GM18951 (cell line): ENCODE measurements around the gene SCPEP1.

Experiments
- POLR2A ChIP-seq: IDR thresholded peaks from 4 replicates; pipeline ENCODE4 v1.6.1; 2011; ENCODE audit warnings: mild to moderate bottlenecking; ENCODE audit not compliant: insufficient read length, insufficient read depth; ENCODE audit errors: extremely low read depth
- in situ Hi-C: fragments of 300-500 bp; cut with MboI; formaldehyde crosslinking; loops from one replicate; pipeline ENCODE4 v1.12.0; 2022; ENCODE audit warnings: low sequenced_read_pairs, mixed read lengths, inconsistent platforms; ENCODE audit not compliant: unreplicated experiment

Gene SCPEP1

DNA sequence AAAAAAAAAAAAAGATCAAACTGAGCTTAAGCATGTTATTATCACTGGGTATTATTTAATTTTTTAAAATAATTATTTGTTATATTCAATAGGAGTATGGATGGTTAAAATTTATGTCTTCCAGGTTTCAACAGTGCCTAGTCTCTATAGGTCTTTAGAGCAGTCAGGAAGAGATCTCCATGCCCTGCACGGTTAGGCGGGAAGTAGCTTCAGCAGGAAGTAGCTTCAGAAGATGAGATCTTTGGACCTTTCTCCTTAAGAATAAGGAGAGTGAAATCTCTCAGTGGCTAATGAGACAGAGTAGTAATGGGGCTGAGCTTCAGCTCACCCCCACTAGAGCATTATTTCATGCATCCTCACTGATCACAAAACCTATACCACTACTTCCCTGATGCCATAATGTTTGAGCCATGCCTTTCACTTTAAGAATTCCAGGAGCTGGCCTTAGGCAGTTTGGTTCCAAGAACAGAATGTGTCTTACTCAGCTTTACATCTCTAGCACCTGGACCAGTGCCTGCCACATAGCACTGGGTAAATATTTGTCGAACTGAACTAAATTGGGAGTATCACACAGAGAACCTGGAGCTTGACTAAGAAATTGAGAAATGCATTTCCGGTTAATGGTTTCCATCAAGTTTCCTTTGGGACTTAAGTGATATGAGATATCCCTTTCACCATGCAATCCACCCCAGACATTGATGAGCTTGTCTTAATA is 43.5 kb downstream of the SCPEP1 start:
- in situ Hi-C loops, result no loop called here
- TF ChIP-seq POLR2A, result no peak

DNA sequence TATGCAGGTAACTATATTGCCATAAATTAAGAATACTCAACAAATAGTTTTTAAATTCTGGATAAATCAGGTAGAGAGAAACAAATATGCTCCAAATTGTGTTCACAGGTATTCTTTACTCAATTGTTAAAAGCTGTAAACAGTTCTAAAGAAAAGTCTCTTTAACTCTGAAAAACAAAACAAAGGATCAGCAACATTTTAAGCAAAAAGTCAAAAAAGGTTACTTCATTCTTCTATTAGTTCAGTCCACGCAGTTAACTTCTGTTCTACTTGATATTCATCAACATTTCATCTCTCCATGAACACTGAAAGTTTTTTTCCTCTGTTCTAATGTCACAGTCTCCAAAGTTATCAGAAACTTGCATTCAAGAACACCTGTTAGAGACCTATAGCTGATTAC is 47.9 kb downstream of the SCPEP1 start:
- in situ Hi-C loops, result no loop called here
- TF ChIP-seq POLR2A, result no peak

DNA sequence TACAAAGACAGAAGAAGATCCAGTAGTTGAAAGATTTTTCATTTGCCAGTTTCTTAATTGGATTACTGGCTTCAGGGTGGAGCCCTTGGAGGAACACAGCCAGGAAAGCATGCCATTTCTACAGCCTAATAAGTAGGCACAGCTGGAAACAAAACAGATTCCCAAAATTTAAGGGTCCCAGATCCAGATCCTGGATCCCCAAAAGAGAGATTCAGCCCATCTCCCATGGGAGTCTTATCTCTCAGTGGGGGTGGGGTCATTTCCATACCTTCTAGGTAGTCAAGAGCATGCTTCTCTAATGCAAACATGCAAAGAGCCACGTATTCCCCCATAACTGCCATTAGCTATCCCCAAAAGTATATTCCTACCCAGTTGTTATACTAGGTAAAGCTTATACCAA is 49.9 kb downstream of the SCPEP1 start:
- TF ChIP-seq POLR2A, result no peak
- in situ Hi-C loops, result no loop called here

DNA sequence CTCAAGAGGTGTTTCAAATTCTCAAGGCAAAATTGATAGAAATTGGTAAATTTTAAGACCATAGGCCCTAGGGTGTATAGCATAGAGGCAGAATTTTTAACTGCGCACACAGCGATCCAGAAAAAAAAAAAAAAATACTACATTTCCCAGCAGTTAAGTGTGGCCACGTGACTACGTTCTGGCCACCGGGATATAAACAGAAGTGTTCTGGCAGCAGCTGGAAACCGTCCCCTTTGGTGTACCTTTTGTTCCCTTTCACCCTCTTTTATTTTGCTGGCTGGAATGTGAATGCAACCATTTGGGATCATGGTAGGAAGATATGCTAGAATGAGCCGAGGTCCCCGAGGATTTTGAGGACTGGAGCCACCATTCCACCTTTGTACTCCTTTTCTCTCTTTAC is 54.4 kb downstream of the SCPEP1 start:
- no peak for TF ChIP-seq POLR2A
- in situ Hi-C loops, result no loop called here

DNA sequence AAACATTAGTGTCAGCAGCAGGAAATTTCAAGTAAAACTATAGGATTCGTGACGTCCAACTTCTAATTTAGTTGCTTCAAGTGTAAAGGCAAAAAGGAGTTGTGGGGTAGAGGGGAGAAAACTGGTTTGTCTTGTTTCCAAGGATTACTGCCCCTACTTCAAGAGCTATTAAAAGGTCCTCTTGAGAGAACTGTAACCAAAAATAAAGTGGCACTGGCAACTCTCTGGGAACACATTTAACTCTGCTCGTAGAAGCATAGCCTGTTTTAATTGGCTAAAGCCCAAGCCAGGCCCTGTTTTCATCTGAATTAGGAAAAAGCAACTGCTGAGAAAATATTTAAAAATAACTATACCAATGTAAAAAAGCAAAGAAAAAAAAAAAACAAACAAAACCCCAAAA is 55.4 kb downstream of the SCPEP1 start:
- no peak for TF ChIP-seq POLR2A
- in situ Hi-C loops, result no loop called here

DNA sequence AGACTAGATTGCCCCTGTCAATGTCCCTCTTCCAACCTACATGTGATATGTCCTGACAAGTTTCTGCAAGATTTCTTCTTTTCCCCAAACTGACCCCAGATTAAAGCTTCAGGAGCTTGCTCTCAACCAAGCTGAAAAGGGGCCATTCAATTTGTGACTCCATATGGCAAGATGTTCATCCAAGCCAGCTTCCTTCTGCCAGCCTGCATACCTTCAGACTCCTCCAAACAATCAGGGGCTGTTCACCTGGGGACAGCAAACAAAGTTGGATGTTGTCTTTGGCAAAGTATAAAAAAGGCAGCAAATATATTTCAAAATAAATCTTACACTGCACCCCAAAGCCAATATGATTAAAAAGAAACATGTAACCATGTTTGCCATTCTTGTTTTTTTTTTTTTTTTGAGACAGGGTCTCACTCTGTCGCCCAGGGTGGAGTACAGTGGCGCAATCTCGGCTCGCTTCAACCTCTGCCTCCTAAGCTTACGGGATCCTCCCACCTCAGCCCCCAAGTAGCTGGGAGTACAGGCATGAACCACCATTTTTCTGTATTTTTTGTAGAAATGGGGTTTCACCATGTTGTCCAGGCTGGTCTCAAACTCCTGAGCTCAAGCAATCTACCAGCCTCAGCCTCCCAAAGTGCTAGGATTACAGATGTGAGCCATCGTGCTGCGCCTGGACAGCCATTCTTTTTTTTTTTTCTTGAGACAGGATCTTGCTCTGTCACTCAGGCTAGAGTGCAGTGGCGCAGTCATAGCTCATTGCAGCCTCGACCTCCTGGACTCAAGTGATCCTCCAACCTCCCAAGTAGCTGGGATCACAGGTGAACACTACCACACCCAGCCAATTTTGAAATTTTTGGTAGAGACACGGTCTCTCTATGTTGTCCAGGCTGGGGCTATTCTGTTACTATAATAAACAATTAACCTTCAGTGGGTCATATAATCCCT is 57.1 kb downstream of the SCPEP1 start:
- in situ Hi-C loops, result no loop called here
- no peak for TF ChIP-seq POLR2A

DNA sequence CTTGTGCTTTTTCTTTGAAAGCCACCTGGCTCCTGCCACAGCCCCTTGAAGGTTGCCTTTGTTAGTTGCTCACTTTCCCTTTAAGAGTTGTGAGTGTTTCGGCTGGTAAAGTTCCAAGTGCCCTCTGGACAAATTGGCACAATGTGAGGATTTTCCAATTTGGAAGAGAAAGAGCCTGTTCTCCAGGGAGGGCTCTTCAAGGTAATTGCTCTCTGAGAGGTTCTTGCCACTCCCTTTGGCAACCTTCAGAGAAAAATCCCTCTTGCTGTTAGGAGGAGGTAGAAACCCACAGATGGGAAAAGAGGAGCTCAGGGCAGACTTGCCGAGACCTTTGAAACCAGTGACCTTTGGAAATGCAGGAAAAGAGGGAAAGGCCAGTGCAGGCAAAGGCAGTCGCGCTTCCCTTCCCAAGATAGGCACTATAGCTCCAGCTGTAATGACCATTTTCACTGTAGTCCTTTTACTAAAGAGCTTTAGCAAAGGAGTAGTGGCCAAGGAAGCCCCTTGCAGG is 58.1 kb downstream of the SCPEP1 start:
- in situ Hi-C loops, result no loop called here
- no peak for TF ChIP-seq POLR2A

DNA sequence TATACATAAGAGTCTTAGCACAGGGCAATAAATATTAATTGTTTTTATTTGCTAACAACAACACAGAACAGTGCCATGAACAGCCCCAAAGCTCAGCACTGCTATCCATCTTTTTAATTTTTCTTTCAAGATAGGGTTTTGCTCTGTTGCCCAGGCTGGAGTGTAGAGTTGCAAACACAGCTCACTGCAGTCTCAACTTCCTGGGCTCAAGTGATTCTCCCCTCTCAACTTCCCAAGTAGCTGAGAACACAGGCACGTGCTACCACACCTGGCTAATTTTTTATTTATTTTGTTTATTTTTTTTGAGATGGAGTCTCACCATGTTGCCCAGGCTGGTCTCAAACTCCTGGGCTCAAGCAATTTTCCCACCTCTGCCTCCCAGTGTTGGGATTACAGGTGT is 59.5 kb downstream of the SCPEP1 start:
- no peak for TF ChIP-seq POLR2A
- in situ Hi-C loops, result no loop called here

DNA sequence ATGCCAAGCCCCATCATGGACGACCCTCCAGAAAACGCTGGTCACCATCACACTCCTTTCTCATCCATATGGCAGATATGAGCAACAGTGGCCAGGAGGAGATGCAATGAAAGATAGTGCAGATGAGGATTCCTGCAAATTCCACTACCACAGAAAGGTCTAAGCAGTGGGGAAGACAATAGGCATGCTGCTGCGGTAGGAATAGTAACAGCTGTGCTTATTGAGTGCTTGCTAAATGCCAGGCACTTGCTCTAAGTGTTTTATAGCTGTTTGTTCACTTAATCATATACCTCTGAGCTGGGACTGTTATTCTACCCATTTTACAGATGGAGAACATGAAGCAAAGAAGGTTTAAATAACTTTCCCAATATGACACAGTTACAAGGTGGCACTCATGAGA is 60.6 kb downstream of the SCPEP1 start:
- in situ Hi-C loops, result no loop called here
- no peak for TF ChIP-seq POLR2A

DNA sequence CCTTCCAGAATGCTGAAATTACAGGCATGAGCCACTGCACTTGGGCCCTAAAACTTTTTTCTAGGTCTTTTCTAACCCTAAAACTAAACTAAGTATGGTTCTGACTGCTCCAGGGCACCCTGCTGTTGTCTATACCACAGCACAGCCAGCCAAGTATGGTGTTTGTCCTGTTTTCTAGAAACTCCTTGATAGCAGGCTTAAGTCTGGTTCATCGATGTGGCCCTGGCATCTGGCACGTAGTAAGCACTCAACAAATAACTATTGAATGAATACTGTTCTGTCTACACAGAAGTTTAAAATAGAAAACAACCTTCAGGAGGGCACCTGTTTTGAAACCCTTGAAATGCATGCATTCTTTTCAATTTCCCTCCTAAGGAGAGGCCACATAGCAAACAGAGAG is 62.6 kb downstream of the SCPEP1 start:
- in situ Hi-C loops, result no loop called here
- no peak for TF ChIP-seq POLR2A

DNA sequence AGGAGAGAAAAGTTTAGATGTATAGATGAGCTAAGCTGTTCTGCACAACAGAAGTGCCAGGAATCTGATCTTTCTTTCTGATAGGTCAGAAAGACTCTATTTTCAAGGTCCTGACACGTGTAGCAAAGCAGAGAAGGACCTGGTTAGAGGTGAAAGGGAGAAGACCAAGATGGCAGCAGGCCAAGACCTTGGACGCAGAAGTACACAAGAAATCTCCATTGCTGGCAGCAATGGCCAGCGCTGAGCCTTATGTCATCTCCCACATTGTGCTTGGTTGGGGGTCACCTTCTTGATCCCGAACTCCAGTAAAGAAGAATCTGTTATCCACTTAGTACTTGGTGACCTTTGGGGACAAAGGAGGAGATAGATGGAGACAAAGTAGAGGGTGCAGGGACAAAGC is 65.3 kb downstream of the SCPEP1 start:
- in situ Hi-C loops, result no loop called here
- no peak for TF ChIP-seq POLR2A

DNA sequence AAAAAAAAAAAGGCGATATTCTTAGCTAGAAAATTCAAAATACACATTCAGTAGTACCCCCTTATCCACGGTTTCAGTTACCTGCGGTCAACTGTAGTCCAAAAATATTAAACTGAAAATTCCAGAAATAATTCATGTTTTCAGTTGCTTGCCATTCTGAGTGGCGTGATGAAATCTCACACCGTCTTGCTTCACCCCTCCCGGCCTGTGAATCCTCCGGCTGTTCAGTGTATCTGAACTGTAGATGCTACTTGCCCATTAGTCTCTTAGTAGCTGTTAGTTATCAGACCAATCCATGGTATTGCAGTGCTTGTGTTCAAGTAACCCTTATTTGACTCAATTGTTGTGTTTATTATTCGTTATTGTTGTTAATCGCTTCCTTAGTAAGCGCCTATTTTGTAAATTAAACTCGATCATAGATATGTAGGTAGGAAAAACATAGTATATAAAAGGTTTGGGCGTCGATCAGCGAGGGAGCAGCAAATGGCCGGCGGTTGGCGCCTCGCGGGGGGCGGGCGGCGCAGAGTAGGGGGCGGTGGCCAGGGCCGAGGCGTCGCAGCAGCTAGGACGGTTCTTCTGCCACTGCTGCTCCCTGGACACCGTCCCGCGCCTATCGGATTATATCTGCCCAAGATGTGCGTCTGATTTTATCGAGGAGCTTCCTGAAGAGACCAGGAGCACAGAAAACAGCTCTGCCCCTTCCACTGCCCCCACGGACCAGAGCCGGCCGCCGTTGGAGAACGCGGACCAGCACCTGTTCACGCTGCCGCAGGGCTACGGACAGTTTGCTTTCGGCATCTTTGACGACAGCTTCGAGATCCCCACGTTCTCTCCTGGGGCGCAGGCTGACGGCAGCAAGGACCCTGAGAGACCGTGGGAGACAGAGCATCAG is 67.3 kb downstream of the SCPEP1 start:
- in situ Hi-C loops, result no loop called here

More for the DNA sequence above, 67.3 kb downstream of the SCPEP1 start:
- TF ChIP-seq POLR2A, result no peak
